AG10803 (cell line): Measurements from ENCODE around the gene MAML3.

Experiments used
- DNase-seq: peaks from one replicate; pipeline ENCODE4 v3.0.0; 2010; ENCODE audit warnings: low read depth
- H3K4me3 ChIP-seq: 2 replicates; pipeline ENCODE4 v1.5.1; 2011; ENCODE audit warnings: mild to moderate bottlenecking, low read length, control low read depth
- CTCF ChIP-seq: conservative IDR thresholded peaks from 2 replicates; pipeline ENCODE4 v1.5.1; 2011; ENCODE audit warnings: mild to moderate bottlenecking, low read length, control low read depth, inconsistent platforms

Gene MAML3

GRCh38 chr4:139863531-139863930 lies 290.5 kb downstream of the MAML3 start:
- no peak for TF ChIP-seq CTCF
- no peak overlapping the region for H3K4me3 ChIP-seq
- no peak for DNase-seq

- no peak for TF ChIP-seq CTCF
- no peak for DNase-seq
- H3K4me3 ChIP-seq = no peak overlapping the region
Observed at GRCh38 chr4:139861471-139861870, 292.5 kb downstream of the MAML3 start.

GRCh38 chr4:139860435-139861024 lies 293.5 kb downstream of the MAML3 start:
- TF ChIP-seq CTCF = no peak
- DNase-seq = no peak
- no peak overlapping the region for H3K4me3 ChIP-seq

GRCh38 chr4:139859876-139860275 lies 294.1 kb downstream of the MAML3 start:
- no peak for TF ChIP-seq CTCF
- no peak overlapping the region for H3K4me3 ChIP-seq
- DNase-seq = no peak

- DNase-seq = no peak
- no peak for TF ChIP-seq CTCF
- H3K4me3 ChIP-seq = no peak overlapping the region
Observed at GRCh38 chr4:139858436-139859205, 295.4 kb downstream of the MAML3 start.

- no peak for DNase-seq
- TF ChIP-seq CTCF = no peak
- H3K4me3 ChIP-seq = no peak overlapping the region
Observed at GRCh38 chr4:139857977-139858376, 296.0 kb downstream of the MAML3 start.

- DNase-seq = no peak
- no peak overlapping the region for H3K4me3 ChIP-seq
- no peak for TF ChIP-seq CTCF
Observed at GRCh38 chr4:139857021-139857420, 297.0 kb downstream of the MAML3 start.
